Mononuclear cell (primary cell): ENCODE data around the gene PTPN5. TPM values are rescaled to one million over a fixed set of nuclear protein-coding genes. Genes with fewer than 3 reads are reported as not detected.
"Not testable (repeated sequence)": the region's sequence is repeated elsewhere in the genome, so short reads cannot be mapped to it uniquely, and the experiment has no call there.

ENCODE experiments used
- H3K27me3 ChIP-seq: 2 replicates; pipeline ENCODE4 v1.6.0; 2011; ENCODE audit warnings: low read length, control low read depth; ENCODE audit not compliant: insufficient read depth
- H3K4me1 ChIP-seq: 2 replicates; pipeline ENCODE4 v1.5.1; 2011; ENCODE audit warnings: mild to moderate bottlenecking, low read length, control low read depth; ENCODE audit not compliant: insufficient read depth
- H3K4me3 ChIP-seq: 2 replicates; pipeline ENCODE4 v1.5.1; 2011; ENCODE audit warnings: mild to moderate bottlenecking, low read length, moderate library complexity
- H3K9me3 ChIP-seq: 2 replicates; pipeline ENCODE4 v1.5.1; 2011; ENCODE audit warnings: low read depth, mild to moderate bottlenecking, control low read depth, low read length
- total RNA-seq: library from RNA; depleted of rRNA; stranded (reverse); fragments of >200 nt; gene quantifications from one replicate; pipeline ENCODE4 v1.2.3, GENCODE V29; 2012

Gene PTPN5
- total RNA-seq, result not detected

GRCh38 chr11:18791207-18791968 lies at the start of gene PTPN5:
TSS of gene PTPN5 (minus strand) at chr11:18791798. CDS start at chr11:18771958, 19,840 bp downstream.
- no peaks in the 10 kb centered on the region for H3K4me1 ChIP-seq
- H3K4me3 ChIP-seq, result no peak within 1 kb of the TSS
- peaks cover 34% of the 10 kb centered on the region for H3K27me3 ChIP-seq
- H3K9me3 ChIP-seq, result no peaks in the 10 kb centered on the region

GRCh38 chr11:18836417-18836816 lies 44.8 kb upstream of the PTPN5 start:
- Histone ChIP-seq H3K9me3 (no peaks in the 10 kb centered on the region), H3K4me3 (no peak overlapping the region), H3K27me3 (no peaks in the 10 kb centered on the region), H3K4me1 (no peaks in the 10 kb centered on the region)

GRCh38 chr11:18834754-18835466 lies 43.3 kb upstream of the PTPN5 start:
- Histone ChIP-seq H3K4me1 (no peaks in the 10 kb centered on the region), H3K9me3 (no peaks in the 10 kb centered on the region), H3K4me3 (no peak overlapping the region), H3K27me3 (peaks cover 6% of the 10 kb centered on the region)

- not testable (repeated sequence) for H3K4me3 ChIP-seq, H3K4me1 ChIP-seq, H3K27me3 ChIP-seq, H3K9me3 ChIP-seq
These were observed 28.6 kb upstream of the PTPN5 start for GRCh38 chr11:18820160-18820559.

- Histone ChIP-seq H3K9me3 (no peaks in the 10 kb centered on the region), H3K4me1 (no peaks in the 10 kb centered on the region), H3K27me3 (peaks cover 8% of the 10 kb centered on the region), H3K4me3 (no peak overlapping the region)
These were observed 12.8 kb upstream of the PTPN5 start for GRCh38 chr11:18804199-18804999.

GRCh38 chr11:18802381-18803257 lies 11.0 kb upstream of the PTPN5 start:
- Histone ChIP-seq H3K9me3 (no peaks in the 10 kb centered on the region), H3K4me3 (no peak overlapping the region), H3K4me1 (no peaks in the 10 kb centered on the region), H3K27me3 (peaks cover 5% of the 10 kb centered on the region)

- Histone ChIP-seq H3K4me1 (no peaks in the 10 kb centered on the region), H3K4me3 (no peak overlapping the region), H3K27me3 (peaks cover 10% of the 10 kb centered on the region), H3K9me3 (no peaks in the 10 kb centered on the region)
These were observed 7.3 kb upstream of the PTPN5 start for GRCh38 chr11:18798799-18799469.

GRCh38 chr11:18794956-18795355 lies 3.4 kb upstream of the PTPN5 start:
- Histone ChIP-seq H3K9me3 (no peaks in the 10 kb centered on the region), H3K27me3 (peaks cover 33% of the 10 kb centered on the region), H3K4me3 (no peak overlapping the region), H3K4me1 (no peaks in the 10 kb centered on the region)

GRCh38 chr11:18792827-18793226 lies 1.2 kb upstream of the PTPN5 start:
- no peaks in the 10 kb centered on the region for H3K9me3 ChIP-seq
- H3K27me3 ChIP-seq, result peaks cover 34% of the 10 kb centered on the region
- H3K4me3 ChIP-seq, result no peak overlapping the region
- H3K4me1 ChIP-seq, result no peaks in the 10 kb centered on the region

- no peaks in the 10 kb centered on the region for H3K4me1 ChIP-seq
- no peaks in the 10 kb centered on the region for H3K9me3 ChIP-seq
- H3K4me3 ChIP-seq, result no peak overlapping the region
- peaks cover 34% of the 10 kb centered on the region for H3K27me3 ChIP-seq
These were observed 501 bp upstream of the PTPN5 start for GRCh38 chr11:18791969-18792628.

- no peaks in the 10 kb centered on the region for H3K4me1 ChIP-seq
- H3K4me3 ChIP-seq, result no peak overlapping the region
- H3K9me3 ChIP-seq, result no peaks in the 10 kb centered on the region
- H3K27me3 ChIP-seq, result peaks cover 34% of the 10 kb centered on the region
These were observed 753 bp downstream of the PTPN5 start for GRCh38 chr11:18790883-18791206.

GRCh38 chr11:18789942-18790341 lies 1.7 kb downstream of the PTPN5 start:
- H3K27me3 ChIP-seq, result peaks cover 34% of the 10 kb centered on the region
- no peak overlapping the region for H3K4me3 ChIP-seq
- no peaks in the 10 kb centered on the region for H3K4me1 ChIP-seq
- no peaks in the 10 kb centered on the region for H3K9me3 ChIP-seq

- Histone ChIP-seq H3K4me3 (no peak overlapping the region), H3K4me1 (no peaks in the 10 kb centered on the region), H3K9me3 (no peaks in the 10 kb centered on the region), H3K27me3 (peaks cover 6% of the 10 kb centered on the region)
These were observed 6.2 kb downstream of the PTPN5 start for GRCh38 chr11:18785411-18785810.

GRCh38 chr11:18780896-18781295 lies 10.7 kb downstream of the PTPN5 start:
- Histone ChIP-seq H3K9me3 (no peaks in the 10 kb centered on the region), H3K4me3 (no peak overlapping the region), H3K27me3 (no peaks in the 10 kb centered on the region), H3K4me1 (no peaks in the 10 kb centered on the region)
